ENCODE data around the gene CHP2.
"Not testable (repeated sequence)": the region's sequence is repeated elsewhere in the genome, so short reads cannot be mapped to it uniquely, and the experiment has no call there.

The CHP2 gene

GRCh38 chr16:23748630-23749029 is 6.2 kb upstream of the CHP2 start:
- DNase-seq = no peak

- DNase-seq = not testable (repeated sequence)
Observed at GRCh38 chr16:23751053-23751452, 3.8 kb upstream of the CHP2 start.

GRCh38 chr16:23753908-23754593 is 775 bp upstream of the CHP2 start:
- DNase-seq = no peak

GRCh38 chr16:23755484-23755809 is 621 bp downstream of the CHP2 start:
- no peak for DNase-seq

GRCh38 chr16:23757116-23757515 is 2.3 kb downstream of the CHP2 start:
- DNase-seq = no peak

- no peak for DNase-seq
Observed at GRCh38 chr16:23757937-23758619, 3.3 kb downstream of the CHP2 start.

- DNase-seq = no peak
Observed at GRCh38 chr16:23765933-23766332, 11.1 kb downstream of the CHP2 start.

- DNase-seq = no peak
Observed at GRCh38 chr16:23768581-23768980, 13.8 kb downstream of the CHP2 start.

- no peak for DNase-seq
Observed at GRCh38 chr16:23771027-23771426, 16.2 kb downstream of the CHP2 start.

- DNase-seq = no peak
Observed at GRCh38 chr16:23771642-23772041, 16.8 kb downstream of the CHP2 start.

GRCh38 chr16:23773339-23773738 is 18.5 kb downstream of the CHP2 start:
- DNase-seq = no peak

GRCh38 chr16:23781176-23781575 is 26.4 kb downstream of the CHP2 start:
- DNase-seq = no peak

- no peak for DNase-seq
Observed at GRCh38 chr16:23784811-23785447, 30.1 kb downstream of the CHP2 start.

- no peak for DNase-seq
Observed at GRCh38 chr16:23785842-23786241, 31.0 kb downstream of the CHP2 start.

- no peak for DNase-seq
Observed at GRCh38 chr16:23786964-23787561, 32.2 kb downstream of the CHP2 start.

GRCh38 chr16:23788685-23789084 is 33.9 kb downstream of the CHP2 start:
- no peak for DNase-seq

- no peak for DNase-seq
Observed at GRCh38 chr16:23795378-23795777, 40.6 kb downstream of the CHP2 start.

- no peak for DNase-seq
Observed at GRCh38 chr16:23796941-23797340, 42.1 kb downstream of the CHP2 start.

GRCh38 chr16:23801378-23801777 is 46.6 kb downstream of the CHP2 start:
- DNase-seq = peak; percentile 77

- DNase-seq = no peak
Observed at GRCh38 chr16:23802776-23803175, 48.0 kb downstream of the CHP2 start.

GRCh38 chr16:23803591-23804123 is 48.8 kb downstream of the CHP2 start:
- DNase-seq = peak; percentile 29

- no peak for DNase-seq
Observed at GRCh38 chr16:23807028-23807427, 52.2 kb downstream of the CHP2 start.
